K562 (cell line): ENCODE data around the gene SIRPB2. TPM values are rescaled to one million over a fixed set of nuclear protein-coding genes. Genes with fewer than 3 reads are reported as not detected.

ENCODE experiments used
- ATAC-seq: fragments of 200-7000 bp; cut with Tn5 transposase; 3 replicates; pipeline ENCODE4 v1.9.1; 2020; ENCODE audit warnings: moderate library complexity
- BruUV-seq: library from RNA; stranded (reverse); fragments of 400-500 nt; replicated peaks from 2 replicates; lab custom pipeline; 2021; lab: Mats Ljungman, UMichigan
- CTCF ChIA-PET: fragments of 300-600 bp; formaldehyde crosslinking; extraction: SDS; loops from one replicate; lab custom pipeline; 2021; ENCODE audit warnings: low intra/inter-chr PET ratio; lab: Yijun Ruan, JAX
- POLR2A ChIA-PET: fragments of 300-600, 350-650 bp; sonication (Branson Sonifier 250); formaldehyde crosslinking; extraction: SDS; loops from one replicate; lab custom pipeline; 2021; ENCODE audit warnings: antibody characterized with exemption, inconsistent platforms; lab: Yijun Ruan, JAX
- DNase-seq, 4 experiments: peaks; one replicate each; pipeline versions ENCODE4 v3.0.0 to v3.0.0-alpha.2; 2011 to 2018; ENCODE audit warnings: low spot score in 3 of 4, mixed read lengths in 3 of 4; ENCODE audit errors: extremely low read depth in 1 of 4
- FAIRE-seq: peaks from 2 replicates; lab custom pipeline; 2011; peaks lifted over from hg19 to GRCh38; lab: Jason Lieb, UNC
- H2AFZ ChIP-seq: 2 replicates; pipeline ENCODE4 v1.6.0; 2011; ENCODE audit warnings: low read depth, low read length, control low read depth, inconsistent platforms
- H3K27ac ChIP-seq: fragments of 200-600 bp; 3 replicates; pipeline ENCODE4 v1.8.0; 2011; ENCODE audit warnings: low read depth, mild to moderate bottlenecking, control low read depth, inconsistent platforms, low read length, moderate library complexity, mixed read lengths; ENCODE audit errors: extremely low read depth
- H3K27me3 ChIP-seq, 2 experiments: fragments of 300-600 bp in 1 of 2; 2 replicates in 1 of 2; 3 replicates in 1 of 2; pipeline versions ENCODE4 v1.6.0 to v1.8.0; 2011; ENCODE audit warnings: inconsistent platforms in 2 of 2, low read length in 2 of 2, mild to moderate bottlenecking in 1 of 2, mixed read lengths in 1 of 2, moderate library complexity in 1 of 2; ENCODE audit not compliant: control insufficient read depth in 2 of 2, insufficient read depth in 2 of 2
- H3K36me3 ChIP-seq: fragments of 300-600 bp; 3 replicates; pipeline ENCODE4 v1.8.0; 2011; ENCODE audit warnings: mild to moderate bottlenecking, low read length, inconsistent platforms; ENCODE audit not compliant: control insufficient read depth, insufficient read depth
- H3K4me1 ChIP-seq, 2 experiments: fragments of 200-600 bp in 1 of 2; replicated peaks in 1 of 2; 2 replicates in 1 of 2; 3 replicates in 1 of 2; pipeline versions ENCODE4 v1.5.1 to v1.8.0; 2011; ENCODE audit warnings: inconsistent platforms in 2 of 2, low read length in 2 of 2, mild to moderate bottlenecking in 1 of 2, mixed read lengths in 1 of 2, moderate library complexity in 1 of 2; ENCODE audit not compliant: control insufficient read depth in 2 of 2, insufficient read depth in 2 of 2
- H3K4me2 ChIP-seq: 2 replicates; pipeline ENCODE4 v1.6.1; 2011; ENCODE audit warnings: low read length, control low read depth, inconsistent platforms, mixed read lengths; ENCODE audit not compliant: insufficient read depth
- H3K4me3 ChIP-seq: fragments of 200-600 bp; sonication (generic), shearing (Covaris generic); 2 replicates; pipeline ENCODE4 v1.5.1; 2016; ENCODE audit warnings: control low read depth, inconsistent platforms
- H3K79me2 ChIP-seq: fragments of 200-600 bp; 3 replicates; pipeline ENCODE4 v1.8.0; 2011; ENCODE audit warnings: low read length, inconsistent platforms; ENCODE audit not compliant: control insufficient read depth, insufficient read depth
- H3K9ac ChIP-seq, 2 experiments: 2 replicates each; pipeline versions ENCODE4 v1.6.0 to v1.6.1; 2011; ENCODE audit warnings: low read depth in 2 of 2, low read length in 2 of 2, control low read depth in 1 of 2, inconsistent platforms in 1 of 2, mild to moderate bottlenecking in 1 of 2, mixed read lengths in 1 of 2; ENCODE audit not compliant: insufficient read depth in 1 of 2
- H3K9me1 ChIP-seq: one replicate; pipeline ENCODE4 v1.6.0; 2011; ENCODE audit warnings: inconsistent platforms, mild to moderate bottlenecking, low read length, moderate library complexity; ENCODE audit not compliant: control insufficient read depth, insufficient read depth
- H3K9me3 ChIP-seq: replicated peaks from 2 replicates; pipeline ENCODE4 v1.5.1; 2011; ENCODE audit warnings: low read depth, low read length, inconsistent platforms; ENCODE audit not compliant: control insufficient read depth, insufficient read depth
- H4K20me1 ChIP-seq: replicated peaks from 2 replicates; pipeline ENCODE4 v1.6.1; 2011; ENCODE audit warnings: low read length, inconsistent platforms, mixed read lengths; ENCODE audit not compliant: control insufficient read depth, insufficient read depth
- BACH1 ChIP-seq: fragments of 200-800 bp; sonication (Bioruptor generic); IDR thresholded peaks from 2 replicates; pipeline ENCODE4 v1.6.1; 2016; ENCODE audit warnings: missing genetic modification characterization, missing compliant biosample characterization
- CEBPB ChIP-seq: fragments of 450-650 bp; IDR thresholded peaks from 2 replicates; pipeline ENCODE4 v1.6.1; 2016; ENCODE audit warnings: missing genetic modification characterization, missing compliant biosample characterization
- CHCHD3 ChIP-seq: fragments of 250-450 bp; sonication (Bioruptor Pico); IDR thresholded peaks from 2 replicates; pipeline ENCODE4 v2.1.2; 2022; ENCODE audit warnings: mild to moderate bottlenecking
- CREM ChIP-seq: IDR thresholded peaks from 2 replicates; pipeline ENCODE4 v1.6.1; 2014; ENCODE audit warnings: antibody characterized with exemption, low read depth
- E2F5 ChIP-seq: sonication (generic); formaldehyde crosslinking; IDR thresholded peaks from 2 replicates; pipeline ENCODE4 v1.8.0; 2022; ENCODE audit warnings: mild to moderate bottlenecking, missing genetic modification reagents
- HDAC2 ChIP-seq: fragments of 450-650 bp; IDR thresholded peaks from 2 replicates; pipeline ENCODE4 v1.6.1; 2016; ENCODE audit warnings: mild to moderate bottlenecking
- LARP7 ChIP-seq: fragments of 450-650 bp; IDR thresholded peaks from 2 replicates; pipeline ENCODE4 v1.6.1; 2016
- MYC ChIP-seq, 2 experiments: fragments of 250-450 bp in 1 of 2; sonication (Bioruptor Pico) in 1 of 2; IDR thresholded peaks; 2 replicates each; pipeline versions ENCODE4 v1.5.1 to v1.6.1; 2012 to 2021; ENCODE audit warnings: low read depth in 2 of 2, borderline replicate concordance in 1 of 2, improper control_type of control experiment in 1 of 2, low read length in 1 of 2, mild to moderate bottlenecking in 1 of 2, moderate library complexity in 1 of 2
- MYNN ChIP-seq, 2 experiments: sonication (generic); formaldehyde crosslinking in 1 of 2; IDR thresholded peaks; 2 replicates each; pipeline versions ENCODE4 v1.5.0 to v1.6.1; 2016 to 2020; ENCODE audit warnings: antibody characterized with exemption in 1 of 2, missing genetic modification reagents in 1 of 2
- NEUROD1 ChIP-seq: fragments of 150-350 bp; IDR thresholded peaks from 2 replicates; pipeline ENCODE4 v1.6.1; 2014; ENCODE audit warnings: borderline replicate concordance, low read length, low read depth; ENCODE audit not compliant: partially characterized antibody
- OTX1 ChIP-seq: fragments of 450-650 bp; formaldehyde crosslinking; IDR thresholded peaks from 2 replicates; pipeline ENCODE4 v1.4.0; 2022; ENCODE audit warnings: mild to moderate bottlenecking
- RBM17 ChIP-seq: fragments of 200-400 bp; formaldehyde crosslinking; IDR thresholded peaks from 2 replicates; pipeline ENCODE4 v1.6.1; 2017; ENCODE audit warnings: low read depth, mild to moderate bottlenecking, low read length, borderline replicate concordance
- RFX5 ChIP-seq: IDR thresholded peaks from 2 replicates; pipeline ENCODE4 v1.6.1; 2011; ENCODE audit warnings: low read depth, mild to moderate bottlenecking, improper control_type of control experiment, low read length
- SPI1 ChIP-seq: IDR thresholded peaks from 2 replicates; pipeline ENCODE4 v1.6.1; 2011; ENCODE audit warnings: low read depth, low read length, control low read depth, borderline replicate concordance
- TCF3 ChIP-seq: sonication (generic); formaldehyde crosslinking; IDR thresholded peaks from 2 replicates; pipeline ENCODE4 v1.4.0; 2020; ENCODE audit warnings: mild to moderate bottlenecking, missing genetic modification reagents
- TCF7 ChIP-seq: sonication (generic); IDR thresholded peaks from 2 replicates; pipeline ENCODE4 v1.6.1; 2016; ENCODE audit warnings: antibody characterized with exemption, borderline replicate concordance
- TEAD2 ChIP-seq: fragments of 450-650 bp; IDR thresholded peaks from 2 replicates; pipeline ENCODE4 v1.6.1; 2016; ENCODE audit warnings: missing genetic modification characterization, control low read depth, missing compliant biosample characterization
- ZBTB34 ChIP-seq: fragments of 250-450 bp; sonication (Bioruptor Pico); IDR thresholded peaks from 2 replicates; pipeline ENCODE4 v1.8.0; 2021; ENCODE audit warnings: mild to moderate bottlenecking, moderate library complexity
- WGBS: fragments of 100-300 bp; shearing (Covaris generic); methylation state at CpG from one replicate; pipeline ENCODE4 v1.1.6; 2016; ENCODE audit warnings: low coverage, mixed read lengths; ENCODE audit not compliant: insufficient coverage; ENCODE audit errors: missing lambda C conversion rate; 5-methylcytosine and 5-hydroxymethylcytosine counted together
- in situ Hi-C: fragments of 300-500 bp; cut with MboI; formaldehyde crosslinking; loops from 4 replicates; pipeline ENCODE4 v1.15.0; 2018; ENCODE audit warnings: inconsistent platforms, mixed read lengths
- intact Hi-C: fragments of 100-400 bp; cut with micrococcal nuclease; formaldehyde crosslinking; loops from 2 replicates; pipeline ENCODE4 v1.14.2; 2022
- polyA plus RNA-seq, 8 experiments: library from polyadenylated mRNA; depleted of rRNA in 4 of 8; stranded (reverse) in 5 of 8; unstranded in 3 of 8; fragments of >200 nt; fragmentation: Nextera tagmentation in 2 of 8; fragmentation: Illumina TruSeq in 1 of 8; extraction: Ambion mirVana in 2 of 8; extraction: Trizol in 1 of 8; gene quantifications; 2 replicates each; pipeline versions ENCODE4 v1.2.1 to v1.2.3, GENCODE V29; 2011 to 2014; ENCODE audit warnings: inconsistent platforms in 1 of 8, missing spikeins in 1 of 8
- total RNA-seq, 7 experiments: library from RNA; depleted of rRNA in 6 of 7; stranded (reverse); fragments of >200 nt in 6 of 7; fragmentation: Illumina TruSeq in 2 of 7; extraction: Trizol in 2 of 7; gene quantifications; 2 replicates each; pipeline versions ENCODE4 v1.2.1 to v1.2.3, GENCODE V29; 2011 to 2021; ENCODE audit warnings: low replicate concordance in 1 of 7
- TF ChIP-seq, protein P1 (sequence below): IDR thresholded peaks from 3 replicates; pipeline ENCODE4 v1.6.1; 2011; ENCODE audit warnings: borderline replicate concordance, mild to moderate bottlenecking; ENCODE audit not compliant: insufficient read length, insufficient read depth
- TF ChIP-seq, protein P2 (sequence below): sonication (generic); formaldehyde crosslinking; IDR thresholded peaks from 2 replicates; pipeline ENCODE4 v1.8.1; 2022; ENCODE audit warnings: missing genetic modification reagents

The SIRPB2 gene
- total and polyA plus RNA-seq, 9 of the 15 experiments (the other 6 are each of a cell fraction or from before 2014, with no cell fraction given) = 0.07 TPM; not detected in 7

DNA sequence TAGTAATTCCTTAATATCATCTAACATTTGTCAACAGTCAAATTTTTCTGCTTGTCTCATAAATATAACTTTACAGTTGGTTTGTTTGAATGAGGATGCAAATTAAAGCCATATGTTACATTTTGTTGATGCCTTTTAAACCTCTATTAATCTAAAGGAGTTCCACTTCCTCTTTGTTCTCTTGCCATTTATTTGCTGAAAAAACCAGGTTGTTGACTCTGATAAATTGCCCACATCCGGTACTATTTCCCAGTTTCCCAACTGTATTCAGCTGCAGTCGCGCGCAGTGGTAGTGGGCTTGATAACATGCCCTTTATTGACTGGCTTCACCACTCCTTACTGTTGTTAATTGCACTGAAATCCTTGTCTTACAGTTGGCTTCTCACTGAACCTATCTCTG, 32.8 kb upstream of the SIRPB2 start:
- in situ Hi-C loops (loop anchor here (25.0 kb wide), 1 partner anchor 238 kb away; no protein-coding TSS in a partner anchor), intact Hi-C loops (no loop called here)
- no peaks in the 10 kb centered on the region for H4K20me1 ChIP-seq
- peak in 1 of 4 experiments; percentile 8 for DNase-seq
- BruUV-seq = no TSS peak
- no peak overlapping the region for H3K4me3 ChIP-seq
- H3K4me2 ChIP-seq = no peak overlapping the region
- H2AFZ ChIP-seq = no peak overlapping the region
- H3K27ac ChIP-seq = no peak overlapping the region
- no peaks in the 10 kb centered on the region for H3K79me2 ChIP-seq
- no peaks in the 10 kb centered on the region; a peak in 1 of 5 replicates for H3K4me1 ChIP-seq
- 4% methylated on average over 4 of the region's 4 CpGs for WGBS
- no peaks in the 10 kb centered on the region for H3K27me3 ChIP-seq
- H3K9me3 ChIP-seq = no peaks in the 10 kb centered on the region
- CTCF ChIA-PET = no interaction called here
- H3K9me1 ChIP-seq = peaks cover 2% of the 10 kb centered on the region
- no peak overlapping the region for H3K9ac ChIP-seq
- ATAC-seq = no peak
- H3K36me3 ChIP-seq = no peaks in the 10 kb centered on the region
- FAIRE-seq = no peak
- POLR2A ChIA-PET = no interaction called here
- TF ChIP-seq, protein P1, sequence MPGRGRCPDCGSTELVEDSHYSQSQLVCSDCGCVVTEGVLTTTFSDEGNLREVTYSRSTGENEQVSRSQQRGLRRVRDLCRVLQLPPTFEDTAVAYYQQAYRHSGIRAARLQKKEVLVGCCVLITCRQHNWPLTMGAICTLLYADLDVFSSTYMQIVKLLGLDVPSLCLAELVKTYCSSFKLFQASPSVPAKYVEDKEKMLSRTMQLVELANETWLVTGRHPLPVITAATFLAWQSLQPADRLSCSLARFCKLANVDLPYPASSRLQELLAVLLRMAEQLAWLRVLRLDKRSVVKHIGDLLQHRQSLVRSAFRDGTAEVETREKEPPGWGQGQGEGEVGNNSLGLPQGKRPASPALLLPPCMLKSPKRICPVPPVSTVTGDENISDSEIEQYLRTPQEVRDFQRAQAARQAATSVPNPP = no peak
- TF ChIP-seq TCF7 = no peak
- TF ChIP-seq E2F5 (CRISPR knock-in tag) = no peak
- no peak for TF ChIP-seq OTX1 (CRISPR knock-in tag)
- no peak for TF ChIP-seq TEAD2 (tag)
- TF ChIP-seq MYC (IDR thresholded peaks at IDR 0.05; ENCODE audit: low read depth, low read length) = no peak
- no peak for TF ChIP-seq MYC (CRISPR knock-in tag; IDR thresholded peaks at IDR 0.05; ENCODE audit: borderline replicate concordance, low read depth)
- no peak for TF ChIP-seq BACH1 (tag)
- no peak for TF ChIP-seq ZBTB34 (CRISPR knock-in tag)
- no peak for TF ChIP-seq MYNN (IDR thresholded peaks at IDR 0.05)
- no peak for TF ChIP-seq MYNN (CRISPR knock-in tag; IDR thresholded peaks at IDR 0.05)
- no peak for TF ChIP-seq CHCHD3 (CRISPR knock-in tag)
- TF ChIP-seq LARP7 = no peak
- TF ChIP-seq, protein P2, sequence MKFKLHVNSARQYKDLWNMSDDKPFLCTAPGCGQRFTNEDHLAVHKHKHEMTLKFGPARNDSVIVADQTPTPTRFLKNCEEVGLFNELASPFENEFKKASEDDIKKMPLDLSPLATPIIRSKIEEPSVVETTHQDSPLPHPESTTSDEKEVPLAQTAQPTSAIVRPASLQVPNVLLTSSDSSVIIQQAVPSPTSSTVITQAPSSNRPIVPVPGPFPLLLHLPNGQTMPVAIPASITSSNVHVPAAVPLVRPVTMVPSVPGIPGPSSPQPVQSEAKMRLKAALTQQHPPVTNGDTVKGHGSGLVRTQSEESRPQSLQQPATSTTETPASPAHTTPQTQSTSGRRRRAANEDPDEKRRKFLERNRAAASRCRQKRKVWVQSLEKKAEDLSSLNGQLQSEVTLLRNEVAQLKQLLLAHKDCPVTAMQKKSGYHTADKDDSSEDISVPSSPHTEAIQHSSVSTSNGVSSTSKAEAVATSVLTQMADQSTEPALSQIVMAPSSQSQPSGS (CRISPR knock-in tag) = no peak
- TF ChIP-seq RBM17 = no peak
- no peak for TF ChIP-seq CEBPB (tag)
- no peak for TF ChIP-seq RFX5
- no peak for TF ChIP-seq NEUROD1
- TF ChIP-seq TCF3 (CRISPR knock-in tag) = peak; percentile 40; the same call in 1 of the 2 replicates
- no peak for TF ChIP-seq CREM
- TF ChIP-seq SPI1 = peak; percentile 87
- TF ChIP-seq HDAC2 = no peak
